ENCODE measurements around the gene VLDLR.
"Not testable (repeated sequence)": the region's sequence is repeated elsewhere in the genome, so short reads cannot be mapped to it uniquely, and the experiment has no call there.

Gene VLDLR

DNA sequence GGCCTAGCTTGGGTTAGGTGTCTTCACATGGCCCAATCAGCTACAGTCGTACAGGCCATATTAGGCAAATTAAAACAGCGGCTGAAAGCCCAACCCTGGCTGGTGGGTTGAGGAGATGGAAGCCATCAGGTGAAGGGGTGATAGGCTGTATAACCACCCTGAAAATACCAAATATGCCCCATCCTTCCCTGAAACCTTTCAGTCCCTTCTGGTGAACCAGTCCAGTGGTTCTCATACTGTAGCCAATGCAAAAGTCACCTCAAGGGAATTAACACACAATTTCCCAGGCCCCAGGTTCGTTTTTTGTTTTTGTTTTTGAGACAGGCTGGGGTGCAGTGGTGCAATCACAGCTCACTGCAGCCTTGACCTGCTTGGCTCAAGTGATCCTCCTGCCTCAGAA is 75.9 kb downstream of the VLDLR start (continued):
- TF ChIP-seq ARNTL (CRISPR knock-in tag; IDR thresholded peaks at IDR 0.05; ENCODE audit: borderline replicate concordance, low read depth), result no peak

DNA sequence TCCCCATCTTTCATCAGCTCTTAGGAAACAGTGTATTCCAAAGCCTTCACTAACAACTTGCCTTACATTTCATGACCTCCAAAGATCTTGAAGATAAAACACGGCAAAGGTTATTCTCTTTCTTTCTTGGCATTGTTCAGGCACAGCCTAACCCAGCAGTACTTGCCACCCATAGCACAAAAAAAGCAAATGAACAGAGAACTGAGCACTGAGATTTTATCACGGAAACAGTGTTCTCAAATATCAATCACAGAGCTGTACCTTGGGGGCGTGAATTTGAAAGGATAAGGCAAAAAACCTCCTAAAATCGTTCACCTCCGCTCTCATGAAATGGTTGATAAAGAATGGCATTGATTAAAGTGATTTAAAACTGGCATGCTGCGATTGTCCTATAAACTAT is 78.8 kb downstream of the VLDLR start:
- no peak for TF ChIP-seq ESRRG (CRISPR knock-in tag; IDR thresholded peaks at IDR 0.05)
- TF ChIP-seq BACH2 (CRISPR knock-in tag; IDR thresholded peaks at IDR 0.05; ENCODE audit: borderline replicate concordance), result no peak
- TF ChIP-seq ZNF565 (CRISPR knock-in tag; conservative IDR thresholded peaks at IDR 0.05; ENCODE audit: low read depth), result no peak
- TF ChIP-seq PPARA (CRISPR knock-in tag; IDR thresholded peaks at IDR 0.05; ENCODE audit: borderline replicate concordance), result no peak
- TF ChIP-seq, protein P1, sequence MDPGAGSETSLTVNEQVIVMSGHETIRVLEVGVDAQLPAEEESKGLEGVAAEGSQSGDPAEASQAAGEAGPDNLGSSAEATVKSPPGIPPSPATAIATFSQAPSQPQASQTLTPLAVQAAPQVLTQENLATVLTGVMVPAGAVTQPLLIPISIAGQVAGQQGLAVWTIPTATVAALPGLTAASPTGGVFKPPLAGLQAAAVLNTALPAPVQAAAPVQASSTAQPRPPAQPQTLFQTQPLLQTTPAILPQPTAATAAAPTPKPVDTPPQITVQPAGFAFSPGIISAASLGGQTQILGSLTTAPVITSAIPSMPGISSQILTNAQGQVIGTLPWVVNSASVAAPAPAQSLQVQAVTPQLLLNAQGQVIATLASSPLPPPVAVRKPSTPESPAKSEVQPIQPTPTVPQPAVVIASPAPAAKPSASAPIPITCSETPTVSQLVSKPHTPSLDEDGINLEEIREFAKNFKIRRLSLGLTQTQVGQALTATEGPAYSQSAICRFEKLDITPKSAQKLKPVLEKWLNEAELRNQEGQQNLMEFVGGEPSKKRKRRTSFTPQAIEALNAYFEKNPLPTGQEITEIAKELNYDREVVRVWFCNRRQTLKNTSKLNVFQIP (CRISPR knock-in tag; IDR thresholded peaks at IDR 0.05; ENCODE audit: borderline replicate concordance, low read depth), result no peak
- TF ChIP-seq ZC3H10 (CRISPR knock-in tag; IDR thresholded peaks at IDR 0.05), result no peak
- no peak for TF ChIP-seq TCF4 (CRISPR knock-in tag; IDR thresholded peaks at IDR 0.05; ENCODE audit: borderline replicate concordance)
- TF ChIP-seq ARNTL (CRISPR knock-in tag; IDR thresholded peaks at IDR 0.05; ENCODE audit: borderline replicate concordance, low read depth), result no peak
- no peak for TF ChIP-seq TOX (CRISPR knock-in tag; IDR thresholded peaks at IDR 0.05; ENCODE audit: borderline replicate concordance)
- TF ChIP-seq, protein P2, sequence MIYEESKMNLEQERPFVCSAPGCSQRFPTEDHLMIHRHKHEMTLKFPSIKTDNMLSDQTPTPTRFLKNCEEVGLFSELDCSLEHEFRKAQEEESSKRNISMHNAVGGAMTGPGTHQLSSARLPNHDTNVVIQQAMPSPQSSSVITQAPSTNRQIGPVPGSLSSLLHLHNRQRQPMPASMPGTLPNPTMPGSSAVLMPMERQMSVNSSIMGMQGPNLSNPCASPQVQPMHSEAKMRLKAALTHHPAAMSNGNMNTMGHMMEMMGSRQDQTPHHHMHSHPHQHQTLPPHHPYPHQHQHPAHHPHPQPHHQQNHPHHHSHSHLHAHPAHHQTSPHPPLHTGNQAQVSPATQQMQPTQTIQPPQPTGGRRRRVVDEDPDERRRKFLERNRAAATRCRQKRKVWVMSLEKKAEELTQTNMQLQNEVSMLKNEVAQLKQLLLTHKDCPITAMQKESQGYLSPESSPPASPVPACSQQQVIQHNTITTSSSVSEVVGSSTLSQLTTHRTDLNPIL (CRISPR knock-in tag; IDR thresholded peaks at IDR 0.05; ENCODE audit: low read depth), result no peak
- TF ChIP-seq ZNF70 (CRISPR knock-in tag; IDR thresholded peaks at IDR 0.05), result no peak
- TF ChIP-seq SNAI2 (CRISPR knock-in tag; IDR thresholded peaks at IDR 0.05), result no peak
- TF ChIP-seq, protein P3, sequence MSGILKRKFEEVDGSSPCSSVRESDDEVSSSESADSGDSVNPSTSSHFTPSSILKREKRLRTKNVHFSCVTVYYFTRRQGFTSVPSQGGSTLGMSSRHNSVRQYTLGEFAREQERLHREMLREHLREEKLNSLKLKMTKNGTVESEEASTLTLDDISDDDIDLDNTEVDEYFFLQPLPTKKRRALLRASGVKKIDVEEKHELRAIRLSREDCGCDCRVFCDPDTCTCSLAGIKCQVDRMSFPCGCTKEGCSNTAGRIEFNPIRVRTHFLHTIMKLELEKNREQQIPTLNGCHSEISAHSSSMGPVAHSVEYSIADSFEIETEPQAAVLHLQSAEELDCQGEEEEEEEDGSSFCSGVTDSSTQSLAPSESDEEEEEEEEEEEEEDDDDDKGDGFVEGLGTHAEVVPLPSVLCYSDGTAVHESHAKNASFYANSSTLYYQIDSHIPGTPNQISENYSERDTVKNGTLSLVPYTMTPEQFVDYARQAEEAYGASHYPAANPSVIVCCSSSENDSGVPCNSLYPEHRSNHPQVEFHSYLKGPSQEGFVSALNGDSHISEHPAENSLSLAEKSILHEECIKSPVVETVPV (CRISPR knock-in tag; IDR thresholded peaks at IDR 0.05), result no peak
- ATAC-seq, result no peak

DNA sequence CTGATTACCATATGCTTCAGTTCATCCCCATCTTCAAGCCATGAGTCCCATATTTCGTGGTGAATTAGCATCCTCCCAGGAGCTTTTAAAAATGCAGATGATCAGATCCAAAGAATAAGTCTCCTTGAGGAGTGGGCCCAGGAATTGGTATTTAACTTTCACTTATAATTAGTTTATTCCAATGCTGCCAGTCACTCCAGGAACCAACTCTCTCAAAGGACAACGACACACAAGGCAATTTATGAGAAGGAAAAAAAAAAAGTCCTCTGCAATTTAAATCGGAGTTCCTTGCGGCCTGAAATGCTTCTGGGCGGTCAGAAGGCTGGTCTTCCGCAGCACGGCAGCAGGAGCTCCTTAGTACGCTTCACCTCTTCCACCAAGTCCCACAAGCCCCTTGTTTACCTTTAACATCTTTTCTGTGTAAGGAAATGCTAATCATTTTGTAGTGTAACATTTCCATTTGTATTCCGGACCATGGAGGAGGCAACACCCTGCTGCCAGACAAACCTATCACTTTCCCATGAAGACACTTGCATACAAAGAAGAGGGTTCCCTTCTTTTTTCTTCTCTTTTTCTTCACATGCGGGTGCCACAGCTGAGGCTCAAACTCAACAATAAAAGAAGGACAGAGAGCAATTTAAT is 79.4 kb downstream of the VLDLR start:
- ATAC-seq, result no peak
- TF ChIP-seq ZFP3 (CRISPR knock-in tag; IDR thresholded peaks at IDR 0.05) (no peak), ISL1 (CRISPR knock-in tag; IDR thresholded peaks at IDR 0.05) (no peak), CSDC2 (CRISPR knock-in tag; IDR thresholded peaks at IDR 0.05) (no peak), OSR1 (CRISPR knock-in tag; IDR thresholded peaks at IDR 0.05) (no peak)
- TF ChIP-seq, protein P4, sequence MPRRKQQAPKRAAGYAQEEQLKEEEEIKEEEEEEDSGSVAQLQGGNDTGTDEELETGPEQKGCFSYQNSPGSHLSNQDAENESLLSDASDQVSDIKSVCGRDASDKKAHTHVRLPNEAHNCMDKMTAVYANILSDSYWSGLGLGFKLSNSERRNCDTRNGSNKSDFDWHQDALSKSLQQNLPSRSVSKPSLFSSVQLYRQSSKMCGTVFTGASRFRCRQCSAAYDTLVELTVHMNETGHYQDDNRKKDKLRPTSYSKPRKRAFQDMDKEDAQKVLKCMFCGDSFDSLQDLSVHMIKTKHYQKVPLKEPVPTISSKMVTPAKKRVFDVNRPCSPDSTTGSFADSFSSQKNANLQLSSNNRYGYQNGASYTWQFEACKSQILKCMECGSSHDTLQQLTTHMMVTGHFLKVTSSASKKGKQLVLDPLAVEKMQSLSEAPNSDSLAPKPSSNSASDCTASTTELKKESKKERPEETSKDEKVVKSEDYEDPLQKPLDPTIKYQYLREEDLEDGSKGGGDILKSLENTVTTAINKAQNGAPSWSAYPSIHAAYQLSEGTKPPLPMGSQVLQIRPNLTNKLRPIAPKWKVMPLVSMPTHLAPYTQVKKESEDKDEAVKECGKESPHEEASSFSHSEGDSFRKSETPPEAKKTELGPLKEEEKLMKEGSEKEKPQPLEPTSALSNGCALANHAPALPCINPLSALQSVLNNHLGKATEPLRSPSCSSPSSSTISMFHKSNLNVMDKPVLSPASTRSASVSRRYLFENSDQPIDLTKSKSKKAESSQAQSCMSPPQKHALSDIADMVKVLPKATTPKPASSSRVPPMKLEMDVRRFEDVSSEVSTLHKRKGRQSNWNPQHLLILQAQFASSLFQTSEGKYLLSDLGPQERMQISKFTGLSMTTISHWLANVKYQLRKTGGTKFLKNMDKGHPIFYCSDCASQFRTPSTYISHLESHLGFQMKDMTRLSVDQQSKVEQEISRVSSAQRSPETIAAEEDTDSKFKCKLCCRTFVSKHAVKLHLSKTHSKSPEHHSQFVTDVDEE (CRISPR knock-in tag; IDR thresholded peaks at IDR 0.05), result no peak

DNA sequence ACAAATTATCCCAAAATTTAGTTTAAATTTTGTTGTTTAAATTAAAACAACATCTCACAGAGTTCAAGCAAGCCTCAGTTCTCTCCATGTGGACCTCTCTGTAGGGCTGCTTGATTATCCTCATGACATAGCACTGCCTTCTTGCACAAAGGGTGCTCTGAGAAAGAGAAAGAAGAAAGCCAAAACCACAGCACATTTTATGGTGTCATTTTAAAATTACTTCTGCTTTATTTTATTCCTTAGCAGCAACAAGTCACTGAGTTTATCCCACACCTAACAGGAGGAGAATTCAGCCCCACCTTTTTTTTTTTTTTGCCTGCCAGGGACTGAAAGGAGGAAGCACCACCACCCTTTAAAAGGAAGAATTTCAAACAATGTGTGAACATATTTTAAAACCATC is 82.9 kb downstream of the VLDLR start:
- TF ChIP-seq SNAI2 (CRISPR knock-in tag; IDR thresholded peaks at IDR 0.05) (no peak), ZNF8 (CRISPR knock-in tag; IDR thresholded peaks at IDR 0.05) (no peak)
- TF ChIP-seq, protein P4 (CRISPR knock-in tag; IDR thresholded peaks at IDR 0.05), result no peak
- TF ChIP-seq, protein P5, sequence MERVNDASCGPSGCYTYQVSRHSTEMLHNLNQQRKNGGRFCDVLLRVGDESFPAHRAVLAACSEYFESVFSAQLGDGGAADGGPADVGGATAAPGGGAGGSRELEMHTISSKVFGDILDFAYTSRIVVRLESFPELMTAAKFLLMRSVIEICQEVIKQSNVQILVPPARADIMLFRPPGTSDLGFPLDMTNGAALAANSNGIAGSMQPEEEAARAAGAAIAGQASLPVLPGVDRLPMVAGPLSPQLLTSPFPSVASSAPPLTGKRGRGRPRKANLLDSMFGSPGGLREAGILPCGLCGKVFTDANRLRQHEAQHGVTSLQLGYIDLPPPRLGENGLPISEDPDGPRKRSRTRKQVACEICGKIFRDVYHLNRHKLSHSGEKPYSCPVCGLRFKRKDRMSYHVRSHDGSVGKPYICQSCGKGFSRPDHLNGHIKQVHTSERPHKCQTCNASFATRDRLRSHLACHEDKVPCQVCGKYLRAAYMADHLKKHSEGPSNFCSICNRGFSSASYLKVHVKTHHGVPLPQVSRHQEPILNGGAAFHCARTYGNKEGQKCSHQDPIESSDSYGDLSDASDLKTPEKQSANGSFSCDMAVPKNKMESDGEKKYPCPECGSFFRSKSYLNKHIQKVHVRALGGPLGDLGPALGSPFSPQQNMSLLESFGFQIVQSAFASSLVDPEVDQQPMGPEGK (CRISPR knock-in tag; IDR thresholded peaks at IDR 0.05; ENCODE audit: borderline replicate concordance), result no peak
- TF ChIP-seq, protein P3 (CRISPR knock-in tag; IDR thresholded peaks at IDR 0.05), result no peak
- ATAC-seq, result no peak

DNA sequence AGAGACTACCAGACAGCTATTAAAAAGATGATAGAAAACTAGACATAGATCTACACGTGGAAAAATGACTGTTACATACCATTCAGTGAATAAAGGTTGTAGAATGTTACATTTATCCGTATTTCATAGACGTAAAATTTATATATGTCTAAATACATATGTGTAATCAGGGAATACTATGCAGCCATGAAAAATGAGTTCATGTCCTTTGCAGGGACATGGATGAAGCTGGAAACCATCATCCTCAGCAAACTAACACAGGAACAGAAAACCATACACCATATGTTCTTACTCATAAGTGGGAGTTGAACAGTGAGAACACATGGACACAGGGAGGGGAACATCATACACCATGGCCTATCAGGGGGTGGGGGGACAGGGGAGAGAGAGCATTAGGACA is 85.7 kb downstream of the VLDLR start:
- ATAC-seq, result not testable (repeated sequence)

Data from SK-N-SH treated with all-trans-retinoic acid at 6 μM for 48 hours (cell line).